ENCODE data around the gene FAM131C. TPM values are rescaled to one million over a fixed set of nuclear protein-coding genes. Genes with fewer than 3 reads are reported as not detected.
"Not testable (repeated sequence)": the region's sequence is repeated elsewhere in the genome, so short reads cannot be mapped to it uniquely, and the experiment has no call there.

Gene FAM131C
- total RNA-seq, 1 donor from 2014 or later = 3.0 TPM

DNA sequence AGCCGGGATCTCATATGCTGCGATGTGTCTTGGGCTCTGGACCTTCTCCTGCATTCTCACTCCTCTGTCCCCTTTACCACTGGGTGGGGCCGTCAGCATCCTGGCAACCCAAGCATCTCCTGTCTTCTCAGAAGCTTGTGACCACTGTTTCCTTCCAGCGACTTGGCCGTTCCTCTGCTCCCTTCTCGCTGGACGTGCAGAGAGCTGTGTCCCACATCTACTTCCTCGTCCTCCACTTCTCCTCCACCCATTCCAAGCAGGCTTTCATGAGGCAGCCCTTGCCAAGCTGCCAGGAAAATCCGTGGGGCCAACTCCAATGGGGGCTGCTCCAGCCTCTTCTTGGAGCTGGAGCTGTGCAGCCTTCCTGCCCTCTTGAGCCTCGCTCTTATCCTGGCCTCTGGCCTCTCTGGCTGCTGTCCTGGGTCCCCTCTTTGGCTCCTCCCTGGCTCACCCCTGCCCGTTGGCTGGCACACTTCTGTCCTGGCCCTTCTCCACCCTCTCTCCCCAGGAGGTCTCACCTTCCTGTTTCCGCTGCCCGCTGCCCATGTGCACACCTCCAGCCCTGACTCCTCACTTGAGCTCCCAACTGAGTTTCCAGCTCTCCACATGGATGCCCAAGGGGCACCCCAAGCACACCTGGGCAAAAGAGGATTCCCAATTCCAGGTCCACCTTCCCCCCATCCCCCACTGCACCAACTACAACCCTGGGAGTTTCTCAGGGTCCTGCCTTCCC, 8.7 kb downstream of the FAM131C start:
- no peak for DNase-seq (ENCODE audit: low spot score)
- intact Hi-C loops (cut with DNase I) = no loop called here

- DNase-seq (ENCODE audit: low spot score) = no peak
- intact Hi-C loops (cut with DNase I) = no loop called here
Measured at GRCh38 chr1:16063921-16064320, 9.5 kb downstream of the FAM131C start.

GRCh38 chr1:16063226-16063829, 10.1 kb downstream of the FAM131C start:
- no peak for DNase-seq (ENCODE audit: low spot score)
- intact Hi-C loops (cut with DNase I) = no loop called here

- DNase-seq (ENCODE audit: low spot score) = not testable (repeated sequence)
- intact Hi-C loops (cut with DNase I) = loop anchor here (1.0 kb wide), 1 partner anchor 22 kb away; no protein-coding TSS in a partner anchor
Measured at GRCh38 chr1:16062687-16063075, 10.8 kb downstream of the FAM131C start.

- DNase-seq (ENCODE audit: low spot score) = not testable (repeated sequence)
- intact Hi-C loops (cut with DNase I) = loop anchor here (1.0 kb wide), 1 partner anchor 22 kb away; no protein-coding TSS in a partner anchor
Measured at GRCh38 chr1:16061989-16062686, 11.3 kb downstream of the FAM131C start.

DNA sequence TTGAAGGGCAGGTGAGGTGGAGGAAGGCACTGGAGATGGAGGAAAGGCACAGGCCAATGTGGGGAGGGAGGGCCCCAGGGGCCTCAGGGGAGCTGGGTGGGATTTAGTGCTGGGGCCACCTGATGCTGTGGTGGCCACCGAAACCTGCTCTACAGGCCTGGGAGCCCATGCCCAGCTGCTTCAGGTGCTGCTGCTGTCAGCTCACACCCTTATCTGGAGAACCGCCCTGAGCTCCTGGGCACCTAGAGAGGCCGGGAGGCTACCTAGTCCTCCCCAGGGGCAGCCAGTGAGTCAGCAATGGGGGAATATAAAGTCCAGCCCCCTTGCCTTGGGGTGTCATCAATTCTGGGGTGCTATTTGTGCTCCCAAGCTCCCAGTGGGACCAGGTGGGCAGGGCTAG, 12.2 kb downstream of the FAM131C start:
- intact Hi-C loops (cut with DNase I) = no loop called here
- DNase-seq (ENCODE audit: low spot score) = no peak

DNA sequence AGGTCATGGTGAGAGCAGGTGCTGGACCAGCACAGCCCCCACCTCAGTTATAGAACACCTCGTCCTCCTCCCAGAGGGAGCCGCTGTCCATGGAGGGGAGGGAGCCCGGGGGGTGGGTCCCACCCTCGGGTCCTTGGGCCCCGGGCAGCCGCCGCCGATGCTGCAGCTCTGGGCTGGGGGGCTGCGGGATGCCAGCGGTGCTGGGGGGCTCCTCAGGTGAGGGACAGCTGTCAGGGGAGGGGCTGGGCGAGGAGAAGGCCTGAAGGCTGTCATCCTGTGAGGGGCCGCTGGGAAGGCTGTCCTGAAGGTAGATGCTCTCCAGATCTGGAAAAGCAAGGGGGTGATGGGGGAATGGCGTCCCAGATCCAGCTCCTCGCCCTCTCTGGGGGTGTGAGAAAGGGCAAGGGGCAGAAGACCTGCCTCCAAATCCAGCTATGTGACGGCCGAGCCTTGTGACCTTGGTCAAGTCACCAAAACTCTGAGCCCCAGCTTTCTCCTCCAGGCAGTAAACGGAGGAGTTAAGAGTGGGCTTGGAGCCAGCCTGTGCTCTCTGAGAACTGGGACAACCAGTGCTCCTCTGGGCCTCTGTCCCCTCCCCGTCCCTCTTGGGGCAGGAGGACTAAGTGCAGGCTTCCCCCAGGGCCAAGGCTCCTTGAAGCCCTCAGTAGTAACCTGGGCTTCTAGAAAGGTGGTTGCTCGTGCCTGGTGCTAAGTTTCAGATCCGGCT, 14.9 kb downstream of the FAM131C start:
- intact Hi-C loops (cut with DNase I); DNase-seq (ENCODE audit: low spot score): not testable (repeated sequence)

GRCh38 chr1:16057314-16057915, 16.0 kb downstream of the FAM131C start:
- intact Hi-C loops (cut with DNase I); DNase-seq (ENCODE audit: low spot score): not testable (repeated sequence)

- intact Hi-C loops (cut with DNase I) = loop anchor here (1.0 kb wide), 1 partner anchor 47 kb away; no protein-coding TSS in a partner anchor
Measured at GRCh38 chr1:16056521-16056912, 16.9 kb downstream of the FAM131C start.

GRCh38 chr1:16055613-16056520, 17.6 kb downstream of the FAM131C start:
- intact Hi-C loops (cut with DNase I) = loop anchor here (1.0 kb wide), 1 partner anchor 47 kb away; no protein-coding TSS in a partner anchor
- DNase-seq (ENCODE audit: low spot score) = peak; percentile 86

More at GRCh38 chr1:16056521-16056912, 16.9 kb downstream of the FAM131C start:
- not testable (repeated sequence) for DNase-seq (ENCODE audit: low spot score)

GRCh38 chr1:16054598-16055540, 18.6 kb downstream of the FAM131C start:
- no peak for DNase-seq (ENCODE audit: low spot score)
- intact Hi-C loops (cut with DNase I) = loop anchor here (5.0 kb wide), 1 partner anchor 258 kb away; no protein-coding TSS in a partner anchor

- intact Hi-C loops (cut with DNase I) = loop anchor here (5.0 kb wide), 1 partner anchor 257 kb away; no protein-coding TSS in a partner anchor
- DNase-seq (ENCODE audit: low spot score) = no peak
Measured at GRCh38 chr1:16053781-16054502, 19.5 kb downstream of the FAM131C start.

DNA sequence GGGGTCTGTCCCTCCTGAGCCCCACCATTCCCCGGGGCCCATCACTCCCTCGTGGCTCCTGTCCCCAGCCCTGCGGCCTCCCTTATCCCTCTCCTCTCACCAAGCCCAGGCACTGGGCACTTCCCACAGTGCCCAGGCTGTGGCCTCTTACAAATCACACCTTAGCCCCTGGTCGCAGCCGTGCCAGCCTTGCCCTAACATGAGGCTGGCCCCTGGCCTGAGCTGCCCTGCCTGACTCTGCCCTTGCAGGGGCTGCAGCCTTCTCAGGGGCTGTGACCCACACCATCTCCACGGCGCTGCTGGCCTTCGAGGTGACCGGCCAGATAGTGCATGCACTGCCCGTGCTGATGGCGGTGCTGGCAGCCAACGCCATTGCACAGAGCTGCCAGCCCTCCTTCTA, 21.5 kb downstream of the FAM131C start:
- not testable (repeated sequence) for DNase-seq (ENCODE audit: low spot score)
- intact Hi-C loops (cut with DNase I) = loop anchor here (5.0 kb wide), 1 partner anchor 255 kb away; no protein-coding TSS in a partner anchor

DNA sequence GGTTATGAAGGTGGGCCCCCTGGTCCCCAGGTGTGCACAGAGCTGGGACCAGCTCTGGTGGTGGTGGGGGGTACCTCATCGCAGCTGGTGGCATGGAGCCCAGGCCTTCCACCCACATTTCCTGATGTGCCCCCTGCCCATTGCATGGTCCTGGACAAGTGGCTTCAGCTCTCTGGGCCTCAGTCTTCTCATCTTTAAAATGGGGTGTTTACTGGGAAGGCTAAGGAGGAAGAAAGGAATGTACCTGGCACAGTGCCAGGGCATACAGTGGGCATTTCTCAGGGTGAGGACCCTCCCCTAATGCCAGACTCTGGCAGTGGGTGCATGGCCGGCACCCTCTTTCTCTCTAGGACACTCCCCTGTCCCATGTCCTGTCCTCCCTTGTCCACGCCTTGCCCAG, 22.4 kb downstream of the FAM131C start:
- intact Hi-C loops (cut with DNase I) = loop anchor here (5.0 kb wide), 1 partner anchor 254 kb away; no protein-coding TSS in a partner anchor

GRCh38 chr1:16050328-16050727, 23.1 kb downstream of the FAM131C start:
- DNase-seq (ENCODE audit: low spot score) = no peak
- intact Hi-C loops (cut with DNase I) = loop anchor here (5.0 kb wide), 1 partner anchor 253 kb away; no protein-coding TSS in a partner anchor

More for the DNA sequence above, 22.4 kb downstream of the FAM131C start:
- no peak for DNase-seq (ENCODE audit: low spot score)

GRCh38 chr1:16048573-16049189, 24.8 kb downstream of the FAM131C start:
- intact Hi-C loops (cut with DNase I) = no loop called here
- no peak for DNase-seq (ENCODE audit: low spot score)
